ENCODE results near the gene ATP2B2.

The ATP2B2 gene

DNA sequence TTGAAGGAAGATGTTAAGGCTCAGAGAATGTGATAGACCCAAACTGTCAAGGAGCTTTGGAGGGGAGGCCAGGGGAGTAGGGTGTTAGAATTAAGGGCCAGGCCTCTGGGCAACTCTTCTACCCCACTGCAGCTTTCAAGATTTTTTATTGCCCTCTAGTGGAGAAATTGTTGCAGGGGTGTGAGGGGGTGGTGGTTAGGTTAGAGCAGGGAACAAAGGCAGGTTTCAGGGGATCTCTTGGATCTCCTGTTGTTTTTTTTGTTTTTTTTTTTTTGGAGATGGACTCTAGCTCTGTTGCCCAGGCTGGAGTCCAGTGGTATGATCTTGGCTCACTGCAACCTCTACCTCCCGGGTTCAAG lies 183.1 kb downstream of the ATP2B2 start:
- in situ Hi-C loops (cut with HindIII; ENCODE audit: low sequenced_read_pairs): no loop called here
- no peak for DNase-seq (ENCODE audit: low read depth)
- H3K4me3 ChIP-seq (ENCODE audit: low read depth, low read length): no peak overlapping the region
- TF ChIP-seq, protein P1, sequence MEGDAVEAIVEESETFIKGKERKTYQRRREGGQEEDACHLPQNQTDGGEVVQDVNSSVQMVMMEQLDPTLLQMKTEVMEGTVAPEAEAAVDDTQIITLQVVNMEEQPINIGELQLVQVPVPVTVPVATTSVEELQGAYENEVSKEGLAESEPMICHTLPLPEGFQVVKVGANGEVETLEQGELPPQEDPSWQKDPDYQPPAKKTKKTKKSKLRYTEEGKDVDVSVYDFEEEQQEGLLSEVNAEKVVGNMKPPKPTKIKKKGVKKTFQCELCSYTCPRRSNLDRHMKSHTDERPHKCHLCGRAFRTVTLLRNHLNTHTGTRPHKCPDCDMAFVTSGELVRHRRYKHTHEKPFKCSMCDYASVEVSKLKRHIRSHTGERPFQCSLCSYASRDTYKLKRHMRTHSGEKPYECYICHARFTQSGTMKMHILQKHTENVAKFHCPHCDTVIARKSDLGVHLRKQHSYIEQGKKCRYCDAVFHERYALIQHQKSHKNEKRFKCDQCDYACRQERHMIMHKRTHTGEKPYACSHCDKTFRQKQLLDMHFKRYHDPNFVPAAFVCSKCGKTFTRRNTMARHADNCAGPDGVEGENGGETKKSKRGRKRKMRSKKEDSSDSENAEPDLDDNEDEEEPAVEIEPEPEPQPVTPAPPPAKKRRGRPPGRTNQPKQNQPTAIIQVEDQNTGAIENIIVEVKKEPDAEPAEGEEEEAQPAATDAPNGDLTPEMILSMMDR (IDR thresholded peaks at IDR 0.05; ENCODE audit: low read depth, low read length, missing control alignments): peak; percentile 21

DNA sequence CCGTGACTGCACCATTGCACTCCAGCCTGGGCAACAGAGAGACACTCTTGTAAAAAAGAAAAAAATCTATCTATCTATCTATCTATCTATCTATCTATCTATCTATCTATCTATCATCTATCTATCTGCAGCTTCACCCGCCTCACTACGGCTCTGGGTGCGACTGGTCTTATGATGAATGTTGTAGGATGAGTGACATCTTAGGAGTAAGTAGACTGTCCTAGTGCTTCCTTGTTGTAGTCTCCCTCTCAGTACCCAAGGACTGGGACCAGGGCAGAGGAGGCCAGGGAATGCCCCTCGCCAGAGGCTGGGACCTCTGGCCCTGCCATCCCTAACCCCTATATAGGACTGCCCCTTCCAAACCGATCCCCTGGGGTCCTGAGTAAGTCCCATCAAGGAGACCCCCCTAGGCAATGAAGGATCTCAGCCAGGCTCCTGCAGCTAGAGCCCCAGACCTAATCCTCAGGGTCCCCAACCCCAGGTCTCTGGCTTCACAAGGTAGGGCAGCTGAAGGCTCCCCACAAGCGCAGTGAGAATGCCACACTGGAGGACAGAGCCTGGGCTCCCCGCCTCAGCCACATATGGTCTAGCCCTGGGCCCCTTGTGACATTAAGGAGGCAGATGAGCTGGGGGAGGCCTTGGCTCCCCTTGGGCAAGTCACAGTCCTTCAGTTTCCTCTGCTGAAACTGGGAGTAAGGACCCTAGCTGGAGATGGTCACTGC lies 183.6 kb downstream of the ATP2B2 start:
- no peak for DNase-seq (ENCODE audit: low read depth)
- in situ Hi-C loops (cut with HindIII; ENCODE audit: low sequenced_read_pairs): no loop called here
- TF ChIP-seq, protein P1 (IDR thresholded peaks at IDR 0.05; ENCODE audit: low read depth, low read length, missing control alignments): no peak
- peak overlapping the region; percentile 100 for H3K4me3 ChIP-seq (ENCODE audit: low read depth, low read length)

DNA sequence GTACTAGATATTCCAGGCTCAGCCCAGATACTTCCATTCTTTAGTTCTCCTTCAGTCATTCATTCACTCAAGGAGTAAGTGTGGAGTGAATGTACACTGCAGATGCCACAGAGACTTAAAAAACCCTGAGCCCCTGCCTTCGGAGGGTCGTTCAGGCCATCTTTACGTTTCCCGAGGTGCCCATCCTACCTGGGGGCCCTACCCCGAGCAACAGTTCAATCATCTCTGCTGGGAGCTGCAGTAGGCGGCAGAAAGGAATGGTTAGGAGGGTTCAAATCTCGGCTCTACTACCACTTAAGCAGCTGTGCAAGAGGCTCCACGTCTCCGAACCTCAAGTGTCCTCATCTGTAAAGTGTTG lies 185.1 kb downstream of the ATP2B2 start:
- H3K4me3 ChIP-seq (ENCODE audit: low read depth, low read length): peak overlapping the region; percentile 100
- TF ChIP-seq, protein P1 (IDR thresholded peaks at IDR 0.05; ENCODE audit: low read depth, low read length, missing control alignments): no peak
- in situ Hi-C loops (cut with HindIII; ENCODE audit: low sequenced_read_pairs): no loop called here
- no peak for DNase-seq (ENCODE audit: low read depth)

DNA sequence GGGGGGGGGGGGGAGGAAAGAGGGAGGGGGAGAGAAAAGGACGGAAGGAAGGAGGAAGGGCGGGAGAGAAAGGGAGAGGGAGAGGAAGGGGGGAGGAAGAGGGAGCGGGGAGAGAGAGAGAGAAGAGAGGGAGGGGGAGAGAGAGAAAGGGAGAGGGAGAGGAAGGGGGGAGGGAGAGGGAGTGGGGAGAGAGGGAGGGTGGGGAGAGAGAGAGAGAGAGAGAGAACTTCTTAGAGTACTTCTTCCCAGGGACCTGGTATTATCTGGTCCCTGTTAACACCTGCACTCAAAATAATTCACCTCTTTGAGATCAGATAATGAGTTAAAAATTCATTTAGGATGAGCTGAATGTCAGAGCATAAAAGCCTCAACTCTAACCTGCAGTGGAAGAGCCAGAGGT lies 185.6 kb downstream of the ATP2B2 start:
- DNase-seq (ENCODE audit: low read depth): no peak
- H3K4me3 ChIP-seq (ENCODE audit: low read depth, low read length): peak overlapping the region; percentile 100
- TF ChIP-seq, protein P1 (IDR thresholded peaks at IDR 0.05; ENCODE audit: low read depth, low read length, missing control alignments): no peak
- in situ Hi-C loops (cut with HindIII; ENCODE audit: low sequenced_read_pairs): no loop called here

DNA sequence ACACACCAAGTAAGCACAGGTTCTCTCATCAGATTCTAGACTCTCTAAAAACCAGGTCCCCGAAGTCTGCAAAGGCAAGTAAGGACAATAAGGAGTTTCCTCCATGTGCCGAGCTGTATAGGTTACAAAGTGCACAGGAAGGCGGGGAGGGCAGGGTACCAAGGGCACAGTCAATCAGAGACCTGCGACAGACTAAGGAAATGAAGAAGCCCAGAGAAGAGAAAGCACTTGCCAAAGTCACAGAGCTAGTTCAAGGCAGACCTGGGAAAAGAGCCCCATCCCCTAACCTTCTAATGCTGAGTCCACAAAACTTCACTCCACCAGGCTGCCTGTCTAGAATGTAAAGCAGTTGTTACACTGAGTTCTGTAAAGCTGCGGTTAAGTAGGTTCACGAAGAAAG lies 186.1 kb downstream of the ATP2B2 start:
- no peak for DNase-seq (ENCODE audit: low read depth)
- in situ Hi-C loops (cut with HindIII; ENCODE audit: low sequenced_read_pairs): no loop called here
- H3K4me3 ChIP-seq (ENCODE audit: low read depth, low read length): peak overlapping the region; percentile 100
- TF ChIP-seq, protein P1 (IDR thresholded peaks at IDR 0.05; ENCODE audit: low read depth, low read length, missing control alignments): no peak

- H3K4me3 ChIP-seq (ENCODE audit: low read depth, low read length): no peak overlapping the region
- in situ Hi-C loops (cut with HindIII; ENCODE audit: low sequenced_read_pairs): no loop called here
- DNase-seq (ENCODE audit: low read depth): no peak
- TF ChIP-seq, protein P1 (IDR thresholded peaks at IDR 0.05; ENCODE audit: low read depth, low read length, missing control alignments): no peak
Measured at GRCh38 chr3:10317961-10318350, 187.4 kb downstream of the ATP2B2 start.
